ENCODE data around the gene CHCHD1.
"Not testable (repeated sequence)": the region's sequence is repeated elsewhere in the genome, so short reads cannot be mapped to it uniquely, and the experiment has no call there.

The CHCHD1 gene

DNA sequence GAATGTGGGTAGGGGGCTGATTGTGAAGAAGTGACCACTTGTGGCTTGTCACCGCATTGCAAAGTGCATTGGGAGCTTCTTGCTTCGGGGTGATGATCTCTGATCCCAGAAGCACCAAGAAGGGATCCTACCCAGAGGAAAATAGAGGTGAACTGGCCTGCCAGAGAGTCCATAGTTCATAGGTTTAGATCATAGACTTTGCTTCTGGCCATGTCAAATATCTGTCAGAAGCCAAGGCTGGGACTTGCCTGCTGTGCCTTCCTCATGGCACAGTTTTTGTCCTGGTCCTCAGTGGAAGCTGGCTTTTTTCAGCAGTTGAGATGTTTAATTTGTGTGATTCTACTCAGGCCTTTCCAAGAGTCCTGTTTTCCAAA, 4.7 kb downstream of the CHCHD1 start:
- peak overlapping the region; percentile 86 for H3K27ac ChIP-seq
- TF ChIP-seq, protein P1, sequence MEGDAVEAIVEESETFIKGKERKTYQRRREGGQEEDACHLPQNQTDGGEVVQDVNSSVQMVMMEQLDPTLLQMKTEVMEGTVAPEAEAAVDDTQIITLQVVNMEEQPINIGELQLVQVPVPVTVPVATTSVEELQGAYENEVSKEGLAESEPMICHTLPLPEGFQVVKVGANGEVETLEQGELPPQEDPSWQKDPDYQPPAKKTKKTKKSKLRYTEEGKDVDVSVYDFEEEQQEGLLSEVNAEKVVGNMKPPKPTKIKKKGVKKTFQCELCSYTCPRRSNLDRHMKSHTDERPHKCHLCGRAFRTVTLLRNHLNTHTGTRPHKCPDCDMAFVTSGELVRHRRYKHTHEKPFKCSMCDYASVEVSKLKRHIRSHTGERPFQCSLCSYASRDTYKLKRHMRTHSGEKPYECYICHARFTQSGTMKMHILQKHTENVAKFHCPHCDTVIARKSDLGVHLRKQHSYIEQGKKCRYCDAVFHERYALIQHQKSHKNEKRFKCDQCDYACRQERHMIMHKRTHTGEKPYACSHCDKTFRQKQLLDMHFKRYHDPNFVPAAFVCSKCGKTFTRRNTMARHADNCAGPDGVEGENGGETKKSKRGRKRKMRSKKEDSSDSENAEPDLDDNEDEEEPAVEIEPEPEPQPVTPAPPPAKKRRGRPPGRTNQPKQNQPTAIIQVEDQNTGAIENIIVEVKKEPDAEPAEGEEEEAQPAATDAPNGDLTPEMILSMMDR (IDR thresholded peaks at IDR 0.05): no peak
- no peak for TF ChIP-seq ZFX (IDR thresholded peaks at IDR 0.05; ENCODE audit: borderline replicate concordance)

- H3K27ac ChIP-seq: peak overlapping the region; percentile 86; the same call in 1 of the 2 replicates
These were observed 5.4 kb downstream of the CHCHD1 start for GRCh38 chr10:73787031-73787800.

DNA sequence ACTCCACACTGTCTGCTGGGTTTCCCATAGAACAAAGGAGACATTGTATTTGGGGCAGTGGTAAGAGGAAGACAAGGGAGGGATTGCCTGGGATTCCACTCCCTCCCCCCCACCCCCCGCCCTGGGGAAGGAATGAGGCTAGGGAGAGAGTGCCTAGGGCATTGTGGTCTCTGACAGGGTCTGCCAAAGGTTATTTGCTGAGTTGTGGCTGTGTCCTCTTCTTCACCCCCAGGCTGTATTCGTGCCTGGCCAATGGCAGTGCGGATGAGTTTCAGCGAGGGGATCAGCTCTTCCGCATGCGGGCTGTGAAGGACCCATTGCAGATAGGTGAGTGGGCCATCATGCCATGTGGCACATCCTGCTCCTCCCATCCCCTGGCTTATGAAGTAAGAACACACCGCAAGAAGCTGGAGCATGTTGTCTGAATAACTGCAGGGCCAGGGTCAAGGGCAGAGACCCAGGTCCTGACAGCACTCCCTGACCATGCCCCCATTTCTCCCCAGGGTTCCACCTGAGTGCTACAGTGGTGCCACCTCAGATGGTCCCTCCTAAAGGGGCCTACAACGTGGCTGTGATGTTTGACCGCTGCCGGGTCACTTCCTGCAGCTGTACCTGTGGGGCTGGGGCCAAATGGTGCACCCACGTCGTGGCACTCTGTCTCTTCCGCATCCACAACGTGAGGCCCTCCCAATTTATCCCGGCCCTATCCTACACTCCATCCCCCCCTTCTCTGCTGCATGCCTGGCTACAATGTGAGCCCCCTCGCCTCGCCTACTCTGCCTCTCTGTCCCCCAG, 7.2 kb downstream of the CHCHD1 start:
- H3K27ac ChIP-seq: no peak overlapping the region
- TF ChIP-seq ZFX (IDR thresholded peaks at IDR 0.05; ENCODE audit: borderline replicate concordance): no peak
- TF ChIP-seq, protein P1 (IDR thresholded peaks at IDR 0.05): no peak

- TF ChIP-seq, protein P1 (IDR thresholded peaks at IDR 0.05): no peak
- TF ChIP-seq ZFX (IDR thresholded peaks at IDR 0.05; ENCODE audit: borderline replicate concordance): no peak
- H3K27ac ChIP-seq: no peak overlapping the region
These were observed 7.8 kb downstream of the CHCHD1 start for GRCh38 chr10:73789659-73790055.

DNA sequence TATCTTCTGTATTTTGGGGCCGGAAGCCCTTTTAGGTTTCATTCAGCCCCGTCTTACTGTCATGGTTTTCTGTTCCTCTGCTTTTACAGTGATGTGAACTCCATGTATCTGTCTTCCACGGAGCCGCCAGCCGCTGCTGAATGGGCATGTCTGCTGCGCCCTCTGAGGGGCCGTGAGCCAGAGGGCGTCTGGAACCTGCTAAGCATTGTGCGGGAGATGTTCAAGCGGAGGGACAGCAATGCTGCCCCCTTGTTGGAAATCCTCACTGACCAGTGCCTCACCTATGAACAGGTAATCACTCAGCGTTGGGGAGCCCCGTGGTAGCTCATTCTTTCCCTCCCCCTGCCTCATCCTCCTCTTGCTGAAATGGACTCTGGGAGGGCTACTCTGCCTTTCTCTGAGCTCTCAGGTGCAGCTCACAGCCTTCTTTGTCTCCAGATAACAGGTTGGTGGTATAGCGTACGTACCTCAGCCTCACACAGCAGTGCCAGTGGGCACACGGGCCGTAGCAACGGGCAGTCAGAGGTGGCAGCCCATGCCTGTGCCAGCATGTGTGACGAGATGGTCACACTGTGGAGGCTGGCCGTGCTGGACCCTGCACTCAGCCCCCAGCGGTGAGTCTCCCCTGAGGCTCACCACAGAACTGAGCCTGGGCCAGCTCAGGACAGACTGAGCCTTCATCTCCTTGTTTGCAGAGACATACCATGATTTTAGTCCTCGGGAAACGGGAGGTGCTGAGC, 9.2 kb downstream of the CHCHD1 start:
- no peak for TF ChIP-seq ZFX (IDR thresholded peaks at IDR 0.05; ENCODE audit: borderline replicate concordance)
- TF ChIP-seq, protein P1 (IDR thresholded peaks at IDR 0.05): no peak
- H3K27ac ChIP-seq: no peak overlapping the region

DNA sequence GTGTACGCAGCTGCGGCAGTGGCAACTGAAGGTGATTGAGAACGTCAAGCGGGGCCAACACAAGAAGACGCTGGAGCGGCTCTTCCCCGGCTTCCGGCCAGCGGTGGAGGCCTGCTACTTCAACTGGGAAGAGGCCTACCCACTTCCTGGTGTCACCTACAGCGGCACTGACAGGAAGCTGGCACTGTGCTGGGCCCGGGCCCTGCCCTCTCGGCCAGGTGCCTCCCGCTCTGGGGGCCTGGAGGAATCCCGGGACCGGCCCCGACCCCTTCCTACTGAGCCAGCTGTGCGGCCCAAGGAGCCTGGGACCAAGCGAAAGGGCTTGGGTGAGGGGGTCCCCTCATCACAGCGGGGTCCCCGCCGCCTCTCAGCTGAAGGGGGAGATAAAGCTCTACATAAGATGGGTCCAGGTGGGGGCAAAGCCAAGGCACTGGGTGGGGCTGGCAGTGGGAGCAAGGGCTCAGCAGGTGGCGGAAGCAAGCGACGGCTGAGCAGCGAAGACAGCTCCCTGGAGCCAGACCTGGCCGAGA, 10.1 kb downstream of the CHCHD1 start:
- TF ChIP-seq, protein P1 (IDR thresholded peaks at IDR 0.05): no peak
- TF ChIP-seq ZFX (IDR thresholded peaks at IDR 0.05; ENCODE audit: borderline replicate concordance): no peak
- no peak overlapping the region for H3K27ac ChIP-seq

DNA sequence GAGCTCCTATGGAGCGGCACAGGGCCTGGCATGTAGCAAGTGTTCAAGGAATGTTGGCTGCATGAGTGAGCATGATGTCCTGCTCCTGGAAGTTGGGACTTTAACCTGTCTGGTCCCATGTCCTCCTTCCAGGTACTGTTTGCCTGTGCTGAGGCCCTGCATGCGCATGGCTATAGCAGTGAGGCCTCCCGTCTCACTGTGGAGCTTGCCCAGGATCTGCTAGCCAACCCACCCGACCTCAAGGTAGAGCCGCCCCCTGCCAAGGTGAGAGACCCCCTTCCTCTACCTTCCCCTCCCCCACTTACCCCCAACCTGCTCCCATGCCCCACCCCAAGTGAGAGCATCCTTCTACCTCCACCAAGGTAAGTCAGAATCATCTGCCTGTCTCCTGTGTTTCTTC, 11.6 kb downstream of the CHCHD1 start:
- TF ChIP-seq, protein P1 (IDR thresholded peaks at IDR 0.05): no peak
- TF ChIP-seq ZFX (IDR thresholded peaks at IDR 0.05; ENCODE audit: borderline replicate concordance): no peak
- no peak overlapping the region for H3K27ac ChIP-seq

DNA sequence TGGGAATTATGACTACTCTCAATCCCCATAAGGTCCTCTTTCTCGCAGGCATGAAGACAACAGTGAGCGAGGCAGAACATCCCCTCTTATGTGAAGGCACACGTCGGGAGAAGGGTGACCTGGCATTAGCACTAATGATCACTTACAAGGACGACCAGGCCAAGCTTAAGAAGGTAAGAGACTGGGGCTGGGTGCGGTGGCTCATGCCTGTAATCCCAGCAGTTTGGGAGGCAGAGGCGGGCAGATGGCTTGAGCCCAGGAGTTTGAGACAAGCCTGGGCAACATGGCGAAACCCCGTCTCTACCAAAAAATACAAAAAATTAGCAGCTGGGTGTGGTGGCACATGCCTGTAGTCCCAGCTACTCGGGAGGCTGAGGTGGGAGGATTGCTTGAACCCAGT, 13.6 kb downstream of the CHCHD1 start:
- H3K27ac ChIP-seq: not testable (repeated sequence)

GRCh38 chr10:73796035-73796434, 14.2 kb downstream of the CHCHD1 start:
- H3K27ac ChIP-seq: not testable (repeated sequence)
